Measurements from ENCODE around the gene KLHL40.

KLHL40 gene

DNA sequence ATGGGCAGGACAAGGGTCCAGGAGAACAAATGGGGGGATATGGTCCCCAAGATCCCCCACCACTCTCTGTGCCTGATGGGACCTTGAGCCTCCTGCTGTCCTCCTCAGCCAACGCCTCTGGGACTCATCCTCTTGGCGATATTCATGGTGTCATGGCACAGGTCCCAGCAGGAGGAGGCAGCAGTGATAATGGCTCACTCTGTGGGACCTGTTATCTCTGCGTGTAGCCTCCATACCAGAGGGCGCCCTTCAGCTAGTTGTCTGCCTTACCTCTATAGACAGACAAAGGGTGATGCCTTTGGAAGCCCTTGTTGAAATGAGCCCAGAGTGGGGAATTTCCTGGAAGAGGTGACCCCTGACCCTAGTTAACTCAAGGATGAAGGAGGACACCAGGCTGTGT, 24.4 kb upstream of the KLHL40 start:
- H2AFZ ChIP-seq (ENCODE audit: low read depth, low read length) = no peak overlapping the region

GRCh38 chr3:42661593-42662022, 23.7 kb upstream of the KLHL40 start:
- Histone ChIP-seq H2AFZ (ENCODE audit: low read depth, low read length) (no peak overlapping the region), H3K27me3 (ENCODE audit: insufficient read depth, low read length) (no peaks in the 10 kb centered on the region), H3K4me1 (ENCODE audit: insufficient read depth, low read length) (no peaks in the 10 kb centered on the region), H3K36me3 (ENCODE audit: insufficient read depth, low read length) (peaks cover 3% of the 10 kb centered on the region), H3K9me3 (ENCODE audit: low read length) (no peaks in the 10 kb centered on the region), H3K4me3 (ENCODE audit: low read length) (no peak overlapping the region)

More for the DNA sequence above, 24.4 kb upstream of the KLHL40 start:
- no peaks in the 10 kb centered on the region for H3K27me3 ChIP-seq (ENCODE audit: insufficient read depth, low read length)
- no peaks in the 10 kb centered on the region for H3K9me3 ChIP-seq (ENCODE audit: low read length)
- no peaks in the 10 kb centered on the region for H3K4me1 ChIP-seq (ENCODE audit: insufficient read depth, low read length)
- H3K4me3 ChIP-seq (ENCODE audit: low read length) = no peak overlapping the region
- peaks cover 3% of the 10 kb centered on the region for H3K36me3 ChIP-seq (ENCODE audit: insufficient read depth, low read length)

GRCh38 chr3:42662037-42662812, 23.1 kb upstream of the KLHL40 start:
- H2AFZ ChIP-seq (ENCODE audit: low read depth, low read length) = no peak overlapping the region
- no peaks in the 10 kb centered on the region for H3K4me1 ChIP-seq (ENCODE audit: insufficient read depth, low read length)
- H3K27me3 ChIP-seq (ENCODE audit: insufficient read depth, low read length) = no peaks in the 10 kb centered on the region
- no peaks in the 10 kb centered on the region for H3K9me3 ChIP-seq (ENCODE audit: low read length)
- no peak overlapping the region for H3K4me3 ChIP-seq (ENCODE audit: low read length)
- H3K36me3 ChIP-seq (ENCODE audit: insufficient read depth, low read length) = peaks cover 3% of the 10 kb centered on the region

GRCh38 chr3:42662813-42663535, 22.4 kb upstream of the KLHL40 start:
- H3K36me3 ChIP-seq (ENCODE audit: insufficient read depth, low read length) = peaks cover 3% of the 10 kb centered on the region
- no peak overlapping the region for H2AFZ ChIP-seq (ENCODE audit: low read depth, low read length)
- H3K4me1 ChIP-seq (ENCODE audit: insufficient read depth, low read length) = peaks cover 4% of the 10 kb centered on the region
- no peaks in the 10 kb centered on the region for H3K27me3 ChIP-seq (ENCODE audit: insufficient read depth, low read length)
- H3K9me3 ChIP-seq (ENCODE audit: low read length) = no peaks in the 10 kb centered on the region
- H3K4me3 ChIP-seq (ENCODE audit: low read length) = no peak overlapping the region

DNA sequence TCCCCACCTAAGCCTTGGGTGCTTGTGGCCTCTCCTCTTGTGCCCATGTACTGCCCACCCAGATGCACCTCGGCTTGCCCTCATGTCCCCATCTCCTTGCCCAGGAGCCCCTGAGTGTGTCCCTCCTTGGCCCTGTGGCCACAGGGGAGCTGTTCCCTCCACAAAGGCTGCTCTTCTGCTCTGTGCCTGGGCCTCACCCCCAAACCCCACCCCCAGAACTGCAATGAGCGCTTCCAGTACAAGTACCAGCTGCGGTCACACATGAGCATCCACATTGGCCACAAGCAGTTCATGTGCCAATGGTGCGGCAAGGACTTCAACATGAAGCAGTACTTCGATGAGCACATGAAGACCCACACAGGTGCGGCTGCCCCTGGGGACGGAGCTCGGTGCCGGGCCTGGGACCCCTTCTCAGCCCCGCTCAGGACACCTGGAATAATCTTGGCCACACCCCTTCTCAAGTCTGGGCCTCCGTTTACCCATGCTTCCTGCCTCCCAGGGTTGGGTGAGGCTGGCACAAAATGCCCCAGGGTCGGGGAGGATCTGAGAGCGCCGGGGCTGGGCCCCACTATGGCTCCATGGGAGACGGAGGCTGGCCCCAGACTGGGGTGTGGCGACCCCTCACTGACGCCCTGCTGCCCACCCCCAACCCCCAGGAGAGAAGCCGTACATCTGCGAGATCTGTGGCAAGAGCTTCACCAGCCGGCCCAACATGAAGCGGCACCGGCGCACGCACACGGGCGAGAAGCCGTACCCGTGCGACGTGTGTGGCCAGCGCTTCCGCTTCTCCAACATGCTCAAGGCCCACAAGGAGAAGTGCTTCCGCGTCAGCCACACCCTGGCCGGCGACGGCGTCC, 21.5 kb upstream of the KLHL40 start:
- no peaks in the 10 kb centered on the region for H3K9me3 ChIP-seq (ENCODE audit: low read length)
- peaks cover 3% of the 10 kb centered on the region for H3K36me3 ChIP-seq (ENCODE audit: insufficient read depth, low read length)
- H3K4me1 ChIP-seq (ENCODE audit: insufficient read depth, low read length) = peaks cover 4% of the 10 kb centered on the region
- H2AFZ ChIP-seq (ENCODE audit: low read depth, low read length) = no peak overlapping the region
- no peak overlapping the region for H3K4me3 ChIP-seq (ENCODE audit: low read length)
- H3K27me3 ChIP-seq (ENCODE audit: insufficient read depth, low read length) = no peaks in the 10 kb centered on the region

DNA sequence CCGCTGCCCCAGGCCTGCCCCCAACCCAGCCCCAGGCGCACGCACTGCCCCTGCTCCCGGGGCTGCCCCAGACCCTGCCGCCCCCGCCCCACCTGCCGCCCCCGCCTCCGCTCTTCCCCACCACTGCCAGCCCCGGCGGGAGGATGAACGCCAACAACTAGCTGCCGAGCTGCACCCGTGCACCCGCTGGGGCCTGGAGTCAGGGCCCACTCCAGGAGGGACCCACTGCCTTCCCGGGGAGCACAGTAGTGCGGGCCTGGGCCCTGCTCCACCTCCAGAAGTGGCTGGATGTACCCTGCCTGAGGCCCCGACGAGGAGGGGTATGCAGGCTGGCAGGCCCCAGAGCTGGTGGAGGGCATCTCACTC, 20.9 kb upstream of the KLHL40 start:
- H3K27me3 ChIP-seq (ENCODE audit: insufficient read depth, low read length) = no peaks in the 10 kb centered on the region
- peaks cover 4% of the 10 kb centered on the region for H3K4me1 ChIP-seq (ENCODE audit: insufficient read depth, low read length)
- peaks cover 3% of the 10 kb centered on the region for H3K36me3 ChIP-seq (ENCODE audit: insufficient read depth, low read length)
- H3K9me3 ChIP-seq (ENCODE audit: low read length) = no peaks in the 10 kb centered on the region
- no peak overlapping the region for H3K4me3 ChIP-seq (ENCODE audit: low read length)
- no peak overlapping the region for H2AFZ ChIP-seq (ENCODE audit: low read depth, low read length)

DNA sequence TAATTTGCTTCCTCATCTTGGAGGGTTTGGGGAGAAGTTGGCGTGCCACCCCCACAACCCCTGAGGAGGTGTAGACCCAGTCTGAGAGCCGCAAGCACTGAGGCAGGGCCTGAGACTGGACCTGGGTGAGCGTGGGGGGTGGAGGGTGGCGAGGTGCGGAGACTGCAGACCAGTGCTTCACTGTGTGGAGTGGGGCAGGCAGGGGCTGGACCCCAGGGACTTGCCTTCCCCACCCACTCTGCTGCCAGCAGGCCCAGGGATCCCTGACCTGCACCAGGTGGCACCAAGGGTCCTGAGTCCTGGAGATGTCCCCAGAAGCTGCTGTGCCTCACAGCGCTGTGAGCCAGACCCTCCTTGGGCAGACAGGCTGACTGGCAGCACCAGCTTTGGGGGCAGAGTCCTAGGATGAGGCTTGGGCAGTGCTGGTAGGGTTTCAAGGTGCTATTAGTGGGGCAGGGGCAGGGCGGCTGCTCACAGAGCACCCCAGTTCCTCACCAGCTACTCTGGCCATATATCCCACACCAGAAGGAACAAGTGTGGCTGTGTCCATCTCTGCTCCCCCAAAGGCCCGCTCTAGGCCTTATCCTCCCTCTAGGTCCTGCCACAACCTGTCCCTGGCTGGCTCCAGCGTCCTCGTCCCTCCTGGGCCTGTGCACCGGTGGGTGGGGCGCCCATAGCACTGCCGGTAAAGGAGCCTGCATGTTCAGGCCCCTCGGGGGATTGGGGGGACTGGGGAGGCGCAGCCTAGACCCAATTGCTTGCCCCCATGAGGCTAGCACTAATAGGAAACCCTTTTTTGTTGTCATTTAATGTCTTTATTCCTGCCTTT, 20.1 kb upstream of the KLHL40 start:
- H3K27me3 ChIP-seq (ENCODE audit: insufficient read depth, low read length) = no peaks in the 10 kb centered on the region
- no peaks in the 10 kb centered on the region for H3K36me3 ChIP-seq (ENCODE audit: insufficient read depth, low read length)
- H3K4me1 ChIP-seq (ENCODE audit: insufficient read depth, low read length) = peaks cover 4% of the 10 kb centered on the region
- H2AFZ ChIP-seq (ENCODE audit: low read depth, low read length) = no peak overlapping the region
- no peak overlapping the region for H3K4me3 ChIP-seq (ENCODE audit: low read length)
- no peaks in the 10 kb centered on the region for H3K9me3 ChIP-seq (ENCODE audit: low read length)

DNA sequence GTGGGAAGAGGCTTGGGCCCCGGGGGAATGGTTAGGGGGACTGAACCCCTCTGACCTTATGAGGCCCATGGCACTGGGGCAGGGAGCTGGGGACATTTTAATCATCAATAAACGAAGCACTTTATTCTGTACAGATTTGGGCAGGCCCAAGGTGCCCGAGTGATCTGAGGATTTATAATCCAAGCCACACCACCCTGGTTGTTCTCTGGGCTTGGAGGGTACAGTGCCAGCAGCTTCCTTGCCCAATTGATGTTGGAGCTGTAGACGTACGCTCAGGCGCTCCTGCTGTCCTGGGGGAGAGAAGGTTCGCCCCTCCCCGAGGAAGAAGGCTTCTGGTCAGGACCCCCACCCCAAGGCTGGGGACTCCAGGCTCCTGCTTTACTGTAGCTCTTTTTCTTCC, 19.3 kb upstream of the KLHL40 start:
- Histone ChIP-seq H3K36me3 (ENCODE audit: insufficient read depth, low read length) (no peaks in the 10 kb centered on the region), H3K9me3 (ENCODE audit: low read length) (no peaks in the 10 kb centered on the region), H3K4me1 (ENCODE audit: insufficient read depth, low read length) (peaks cover 4% of the 10 kb centered on the region), H3K4me3 (ENCODE audit: low read length) (no peak overlapping the region), H2AFZ (ENCODE audit: low read depth, low read length) (no peak overlapping the region), H3K27me3 (ENCODE audit: insufficient read depth, low read length) (no peaks in the 10 kb centered on the region)

GRCh38 chr3:42666577-42666998, 18.7 kb upstream of the KLHL40 start:
- Histone ChIP-seq H3K27me3 (ENCODE audit: insufficient read depth, low read length) (no peaks in the 10 kb centered on the region), H3K4me1 (ENCODE audit: insufficient read depth, low read length) (peaks cover 4% of the 10 kb centered on the region), H3K4me3 (ENCODE audit: low read length) (no peak overlapping the region), H2AFZ (ENCODE audit: low read depth, low read length) (no peak overlapping the region), H3K9me3 (ENCODE audit: low read length) (no peaks in the 10 kb centered on the region), H3K36me3 (ENCODE audit: insufficient read depth, low read length) (no peaks in the 10 kb centered on the region)

DNA sequence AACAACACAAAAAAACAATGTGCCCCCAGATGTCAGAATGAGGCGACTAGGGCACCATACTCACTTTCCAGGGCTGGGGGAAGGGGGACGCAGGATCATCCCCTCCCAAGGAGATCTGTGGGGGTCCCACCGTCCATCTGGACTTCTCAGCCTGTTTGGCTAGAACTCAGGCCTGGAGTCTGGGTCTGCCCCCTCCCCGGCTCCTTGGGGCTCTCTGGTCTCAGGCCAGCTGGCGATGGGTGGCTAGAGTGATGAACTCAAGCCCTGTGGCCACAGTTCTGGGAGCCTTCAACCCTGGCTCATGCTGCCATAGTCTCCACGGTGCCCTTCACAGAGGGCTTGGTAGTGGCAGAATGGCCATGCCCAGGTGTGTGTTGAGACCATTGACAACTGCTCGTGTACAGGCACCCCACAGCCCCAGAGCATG, 18.2 kb upstream of the KLHL40 start:
- no peak overlapping the region for H2AFZ ChIP-seq (ENCODE audit: low read depth, low read length)
- H3K9me3 ChIP-seq (ENCODE audit: low read length) = no peaks in the 10 kb centered on the region
- H3K27me3 ChIP-seq (ENCODE audit: insufficient read depth, low read length) = no peaks in the 10 kb centered on the region
- H3K36me3 ChIP-seq (ENCODE audit: insufficient read depth, low read length) = no peaks in the 10 kb centered on the region
- no peak overlapping the region for H3K4me3 ChIP-seq (ENCODE audit: low read length)
- peaks cover 4% of the 10 kb centered on the region for H3K4me1 ChIP-seq (ENCODE audit: insufficient read depth, low read length)

DNA sequence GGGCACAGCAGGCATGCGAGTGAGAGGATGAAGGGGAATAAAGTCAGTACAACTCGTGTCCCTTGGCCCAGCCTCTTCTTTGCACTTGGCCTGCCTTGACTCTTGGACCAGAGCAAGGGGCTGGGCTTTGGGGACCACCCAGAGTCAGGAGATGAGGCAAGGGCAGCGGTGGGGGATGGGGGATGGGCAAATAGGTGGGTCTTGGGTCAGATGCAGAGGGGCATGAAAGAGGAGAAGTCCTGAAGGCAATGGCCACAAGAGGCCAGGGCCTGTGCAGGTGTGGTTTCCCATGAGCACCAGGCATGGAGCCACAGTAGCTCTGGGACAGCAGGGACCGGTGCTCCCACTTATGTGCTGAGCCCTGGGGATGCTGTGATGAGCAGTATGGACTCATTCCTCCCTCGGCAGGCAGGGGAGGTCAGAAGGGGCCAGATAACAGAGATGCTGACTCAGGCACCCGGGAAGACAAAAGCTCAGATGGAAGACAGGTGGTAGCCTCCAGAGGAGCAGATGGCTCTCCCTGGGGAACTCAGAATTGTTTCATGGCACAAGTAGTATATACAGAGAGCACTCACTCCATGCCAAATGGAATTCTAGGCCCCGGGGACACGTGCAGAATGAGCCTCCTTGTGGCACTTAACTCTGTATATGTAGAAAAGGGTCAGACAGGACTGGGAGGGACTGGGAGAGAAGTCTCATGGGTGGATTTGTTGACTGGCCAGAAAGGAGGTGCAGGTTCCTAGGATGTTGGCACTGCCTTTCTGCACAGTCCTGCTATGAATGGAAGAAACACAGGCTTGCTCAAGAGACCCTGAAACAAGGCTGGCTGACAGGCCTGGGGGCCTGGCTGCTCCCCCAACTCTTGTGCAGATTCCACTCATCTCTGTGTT, 17.6 kb upstream of the KLHL40 start:
- H3K27me3 ChIP-seq (ENCODE audit: insufficient read depth, low read length) = no peaks in the 10 kb centered on the region
- no peak overlapping the region for H2AFZ ChIP-seq (ENCODE audit: low read depth, low read length)
- no peaks in the 10 kb centered on the region for H3K36me3 ChIP-seq (ENCODE audit: insufficient read depth, low read length)
- no peak overlapping the region for H3K4me3 ChIP-seq (ENCODE audit: low read length)
- H3K9me3 ChIP-seq (ENCODE audit: low read length) = no peaks in the 10 kb centered on the region
- peaks cover 4% of the 10 kb centered on the region for H3K4me1 ChIP-seq (ENCODE audit: insufficient read depth, low read length)

GRCh38 chr3:42668413-42668760, 16.9 kb upstream of the KLHL40 start:
- no peak overlapping the region for H2AFZ ChIP-seq (ENCODE audit: low read depth, low read length)
- peaks cover 4% of the 10 kb centered on the region for H3K4me1 ChIP-seq (ENCODE audit: insufficient read depth, low read length)
- H3K27me3 ChIP-seq (ENCODE audit: insufficient read depth, low read length) = no peaks in the 10 kb centered on the region
- H3K4me3 ChIP-seq (ENCODE audit: low read length) = no peak overlapping the region
- H3K36me3 ChIP-seq (ENCODE audit: insufficient read depth, low read length) = no peaks in the 10 kb centered on the region
- H3K9me3 ChIP-seq (ENCODE audit: low read length) = no peaks in the 10 kb centered on the region
